Ishikawa (cell line): ENCODE results near the gene IL17C.

ENCODE experiments used
- EGR1 ChIP-seq: IDR thresholded peaks from 2 replicates; pipeline ENCODE4 v1.6.1; 2012
- EP300 ChIP-seq: IDR thresholded peaks from 2 replicates; pipeline ENCODE4 v1.6.1; 2012; ENCODE audit warnings: borderline replicate concordance
- RAD21 ChIP-seq: IDR thresholded peaks from 2 replicates; pipeline ENCODE4 v1.6.1; 2012; ENCODE audit warnings: low read depth
- YY1 ChIP-seq: IDR thresholded peaks from 2 replicates; pipeline ENCODE4 v1.6.1; 2012; ENCODE audit warnings: low read depth
- ZBTB7A ChIP-seq: IDR thresholded peaks from 2 replicates; pipeline ENCODE4 v1.6.1; 2012; ENCODE audit warnings: low read depth

- TF ChIP-seq YY1 (no peak), EP300 (no peak), ZBTB7A (no peak), EGR1 (no peak), RAD21 (no peak)
Observed at GRCh38 chr16:88669980-88670379, 31.6 kb downstream of the IL17C start.
